Renal cortex interstitium (tissue), 11 donors: ENCODE data around the gene SSC5D. TPM values are rescaled to one million over a fixed set of nuclear protein-coding genes. Genes with fewer than 3 reads are reported as not detected.

Experiments used
- DNase-seq, 11 donors: peaks; one replicate each; pipeline ENCODE4 v3.0.0-alpha.2; 2013; ENCODE audit warnings: low read depth in 9 of 11, low spot score in 4 of 11; ENCODE audit errors: extremely low read depth in 1 of 11
- polyA plus RNA-seq, 3 donors: library from polyadenylated mRNA; unstranded; fragments of 120-200 nt; gene quantifications; one replicate each; pipeline ENCODE4 v1.2.1, GENCODE V29; 2013; ENCODE audit not compliant: insufficient read length in 3 of 3

The SSC5D gene
- polyA plus RNA-seq, 3 donors: 1.5 to 2.5 (median 1.6) TPM

DNA sequence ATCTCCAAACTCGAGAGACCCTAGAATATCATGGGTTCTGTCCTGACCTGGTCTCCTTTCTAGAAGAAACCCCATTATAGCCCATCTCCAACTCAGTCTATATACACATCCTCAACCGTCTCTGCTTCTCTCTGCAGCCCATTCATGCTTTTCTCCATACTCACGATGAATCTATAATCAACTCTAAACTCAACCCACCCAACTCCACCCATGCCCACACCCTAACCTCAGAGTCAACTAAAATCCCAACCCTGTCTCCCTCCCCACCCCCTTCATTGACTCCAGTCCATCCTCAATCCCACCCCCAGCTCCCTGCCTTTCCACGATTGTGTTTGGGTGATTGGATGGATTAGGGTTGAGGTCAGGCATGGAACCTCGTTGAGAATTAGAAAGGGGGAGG is 55.3 kb downstream of the SSC5D start:
- no peak for DNase-seq

DNA sequence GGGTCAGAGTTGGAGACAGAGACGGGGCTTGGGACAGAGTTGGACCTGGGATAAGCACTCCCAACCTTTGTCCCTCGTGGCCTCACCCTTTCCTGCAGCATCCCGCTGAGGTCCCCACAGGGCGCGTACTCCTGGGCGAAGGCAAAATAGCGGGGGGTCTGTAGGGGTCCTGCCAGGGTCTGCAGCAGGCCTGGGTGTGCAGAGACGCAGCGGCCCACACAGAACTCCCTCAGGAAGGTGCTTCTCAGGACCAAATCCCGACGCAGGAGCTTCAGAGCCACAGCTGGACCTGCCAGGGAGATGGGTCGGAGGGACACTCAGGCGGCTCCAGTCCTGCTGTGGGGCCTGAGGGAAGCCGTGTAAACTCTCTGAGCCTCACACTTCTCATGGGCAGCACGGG is 55.8 kb downstream of the SSC5D start:
- DNase-seq: no peak

- DNase-seq: no peak
These were observed 56.7 kb downstream of the SSC5D start for GRCh38 chr19:55544776-55545439.

- DNase-seq: no peak
These were observed 57.2 kb downstream of the SSC5D start, which contains the start of gene SBK3 for GRCh38 chr19:55545443-55545842. SBK3 (minus strand) TSS chr19:55545543; CDS start chr19:55545543, 0 bp downstream.

DNA sequence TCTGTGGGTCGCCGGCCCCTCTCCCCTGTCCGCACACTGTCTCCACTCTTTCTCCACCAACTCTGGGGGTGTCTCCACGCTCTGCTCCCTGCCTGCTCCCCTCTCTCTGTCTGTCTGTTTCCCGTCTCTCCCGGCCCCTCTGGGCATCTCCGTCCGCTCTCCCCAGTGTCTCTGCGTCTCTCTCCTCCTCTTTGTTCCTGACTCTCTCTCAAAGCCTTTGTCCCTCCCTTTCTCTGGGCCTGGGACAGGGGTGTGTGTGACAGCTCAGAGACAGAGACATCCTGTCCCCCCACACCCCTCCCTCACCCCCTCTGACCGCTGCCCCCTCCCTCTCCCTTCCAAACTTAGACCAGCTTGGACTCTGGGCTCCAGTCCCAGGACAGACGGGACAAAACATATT is 57.8 kb downstream of the SSC5D start:
- no peak for DNase-seq

- DNase-seq: no peak
These were observed 58.8 kb downstream of the SSC5D start for GRCh38 chr19:55546822-55547614.

DNA sequence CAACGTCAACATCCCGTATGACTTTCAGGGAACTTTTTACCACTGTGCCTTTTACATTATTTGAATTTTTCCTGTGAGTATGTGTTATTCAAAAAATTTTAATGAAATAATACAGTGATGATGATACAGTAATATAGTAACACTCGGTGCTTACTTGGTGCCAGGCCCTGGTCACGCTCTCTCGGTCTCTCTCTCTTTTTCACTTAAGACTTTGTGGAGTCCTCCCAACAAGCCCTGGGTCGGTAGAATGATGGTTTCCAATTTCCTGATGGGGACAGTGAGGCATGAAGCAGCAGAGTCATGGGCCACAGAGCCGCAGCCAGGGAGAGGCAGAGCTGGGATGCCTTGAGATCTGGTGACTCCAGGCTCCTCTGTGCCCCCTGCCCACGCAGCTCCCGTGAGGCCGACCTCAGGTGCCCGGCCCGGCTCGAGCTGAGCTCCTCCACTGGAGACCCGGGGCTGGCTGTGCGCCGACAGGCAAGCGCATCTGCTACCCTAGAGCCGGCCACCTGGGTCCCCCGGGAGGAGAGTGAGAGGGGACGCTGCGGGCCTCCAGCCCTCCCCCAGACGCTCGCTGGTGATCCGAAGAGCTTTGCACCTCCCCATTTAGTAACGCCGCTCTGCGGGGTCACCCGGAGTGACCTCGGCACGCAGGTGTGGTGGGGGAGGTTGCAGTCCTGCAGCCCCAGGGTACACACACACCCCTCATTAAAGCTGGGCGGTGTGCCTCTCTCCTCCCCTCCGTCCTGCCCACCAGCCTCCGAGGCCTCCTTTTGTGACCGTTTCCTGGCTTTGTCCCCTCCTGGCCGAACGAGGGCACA is 61.5 kb downstream of the SSC5D start:
- DNase-seq: peak in 9 of 11 donors; percentile 52 to 86 (median 73)

DNA sequence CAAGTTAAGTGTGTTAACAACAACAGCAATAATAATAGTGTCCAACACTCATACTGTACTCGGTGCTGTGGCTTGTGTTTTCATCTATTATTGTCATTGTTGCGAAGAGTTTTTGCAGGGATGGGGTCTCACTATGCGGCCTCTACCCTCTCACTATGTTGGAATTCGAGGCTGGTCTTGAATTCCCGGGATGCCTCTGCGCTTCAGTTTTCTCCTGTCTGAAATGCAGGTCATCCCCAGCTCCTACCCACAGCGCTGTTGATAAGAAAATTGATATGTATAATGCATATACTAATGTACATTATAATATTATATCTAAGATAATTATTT is 62.0 kb downstream of the SSC5D start:
- DNase-seq: no peak

DNA sequence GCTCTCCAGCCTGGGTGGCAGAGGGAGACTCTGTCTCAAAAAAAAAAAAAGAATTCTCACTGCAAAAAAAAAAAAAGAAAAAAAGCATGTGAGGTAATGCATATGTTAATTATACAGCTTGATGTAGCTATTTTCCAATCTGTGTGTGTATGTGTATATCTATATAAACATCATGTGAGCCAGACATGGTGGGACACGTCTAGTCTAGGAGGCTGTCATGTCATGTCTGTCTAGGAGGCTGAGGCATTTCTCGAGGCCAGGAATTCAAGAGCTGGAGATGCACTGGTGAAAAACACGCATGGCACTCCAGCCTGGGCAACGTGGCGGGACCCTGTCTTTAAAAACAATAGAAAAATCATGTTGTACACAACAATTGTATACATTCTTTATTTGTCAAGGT is 64.0 kb downstream of the SSC5D start:
- DNase-seq: no peak

DNA sequence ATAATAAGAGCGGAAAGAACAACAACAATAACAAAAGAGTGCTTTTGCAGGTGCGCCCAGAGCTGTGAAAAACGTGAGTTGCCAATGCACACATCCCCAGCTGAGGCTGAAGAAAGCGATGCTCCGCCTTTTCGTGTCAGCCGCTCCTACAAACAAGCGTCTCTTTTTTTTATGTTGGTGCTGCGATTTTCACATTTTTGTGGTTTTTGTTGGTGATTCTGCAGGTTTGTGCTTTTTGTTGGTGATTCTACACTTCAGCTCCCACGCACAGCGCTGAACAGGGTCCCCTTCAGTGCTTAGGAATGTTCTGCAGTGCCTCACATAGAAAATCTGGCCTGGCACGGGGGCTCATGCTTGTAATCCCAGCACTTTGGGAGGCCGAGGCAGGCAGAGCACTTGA is 64.4 kb downstream of the SSC5D start:
- DNase-seq: no peak

DNA sequence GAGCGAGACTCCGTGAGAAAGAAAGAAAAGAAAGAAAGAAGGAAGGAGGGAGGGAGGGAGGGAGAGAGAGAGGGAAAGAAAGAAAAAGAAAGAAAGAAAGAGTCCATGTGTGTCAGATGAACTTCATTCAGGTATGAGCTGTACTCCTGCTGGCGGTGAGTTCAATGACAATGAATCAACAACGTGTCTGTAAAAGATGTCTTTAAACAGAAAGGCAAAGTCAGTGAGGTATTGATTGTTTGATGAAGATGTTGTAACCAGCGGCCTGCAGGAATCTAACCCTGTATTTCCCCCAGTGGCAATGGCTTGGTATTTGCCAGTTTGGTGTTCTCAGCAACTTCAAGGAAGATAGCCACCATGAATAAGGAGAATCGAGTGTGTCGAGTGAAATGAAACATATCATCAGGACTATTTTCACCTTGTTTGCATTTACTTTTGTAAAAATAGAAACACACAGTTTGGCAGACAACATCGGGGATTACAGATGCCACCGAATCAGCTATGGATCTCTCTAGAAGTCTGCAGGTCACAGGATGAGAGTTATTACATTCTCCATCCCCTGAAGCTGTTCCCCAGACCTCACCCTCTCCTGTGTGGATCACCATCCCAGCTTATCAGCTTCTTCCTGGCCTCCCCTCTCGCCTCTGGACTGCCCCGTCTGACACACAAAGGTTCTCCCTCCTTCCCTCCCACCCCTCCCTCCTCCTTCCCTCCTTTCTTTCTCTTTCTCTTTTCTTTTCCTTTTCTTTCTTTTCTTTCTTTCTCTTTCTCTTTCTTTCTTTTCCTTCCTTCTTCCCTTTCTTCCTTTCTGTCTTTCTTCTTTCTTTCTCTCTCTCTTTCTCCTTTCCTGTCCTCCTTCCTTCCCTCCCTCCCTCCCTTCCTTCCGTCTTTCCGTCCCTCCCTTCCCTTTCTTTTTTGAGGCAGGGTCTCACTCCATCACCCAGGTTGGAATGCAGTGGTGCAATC is 65.3 kb downstream of the SSC5D start:
- DNase-seq: no peak

- DNase-seq: no peak
These were observed 66.1 kb downstream of the SSC5D start for GRCh38 chr19:55554302-55554701.

DNA sequence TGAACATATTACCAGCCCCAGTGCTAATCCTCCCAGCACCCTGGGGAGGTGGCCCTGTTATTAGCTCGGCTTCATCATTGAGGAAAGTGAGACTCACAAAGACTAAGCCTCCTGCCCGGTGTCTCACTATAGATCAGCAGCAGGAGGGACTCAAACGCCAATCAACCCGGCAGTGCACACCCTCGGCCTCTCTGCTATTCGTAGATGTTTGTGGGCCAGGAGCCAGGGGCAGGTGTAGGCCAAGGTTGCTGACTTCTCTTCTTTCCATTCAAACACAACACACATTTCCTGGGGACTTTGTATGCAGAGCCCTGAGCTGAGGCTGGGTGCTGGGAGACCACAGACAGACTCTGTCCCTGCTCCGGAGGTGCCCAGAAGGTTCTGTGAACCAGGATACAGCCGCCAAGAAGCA is 66.5 kb downstream of the SSC5D start:
- no peak for DNase-seq

- DNase-seq: no peak
These were observed 71.4 kb downstream of the SSC5D start for GRCh38 chr19:55559684-55560083.

GRCh38 chr19:55563261-55563690 is 75.0 kb downstream of the SSC5D start:
- no peak for DNase-seq

GRCh38 chr19:55566823-55567222 is 78.6 kb downstream of the SSC5D start:
- no peak for DNase-seq

- no peak for DNase-seq
These were observed 79.6 kb downstream of the SSC5D start for GRCh38 chr19:55567708-55568328.
